ENCODE results near the gene OR52K2.

DNA sequence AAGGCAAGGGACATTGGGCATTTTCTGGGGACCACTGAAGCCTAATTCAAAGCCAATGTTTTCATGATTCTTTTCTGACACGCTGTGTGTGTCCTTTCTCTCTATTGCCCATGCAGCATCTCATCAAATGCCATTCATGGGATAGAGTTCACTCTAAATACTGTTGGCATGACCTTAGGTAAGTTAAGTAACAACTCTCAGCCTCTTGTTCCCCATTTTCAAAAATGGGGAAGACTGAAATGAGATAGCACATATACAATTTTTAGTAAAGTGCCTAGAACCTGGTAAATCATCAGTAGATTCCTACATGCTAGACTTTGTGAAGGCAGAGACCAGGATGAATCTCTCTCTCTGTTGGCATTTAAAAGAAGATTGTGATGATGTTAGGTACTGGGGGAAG lies 12.7 kb upstream of the OR52K2 start:
- no peak for TF ChIP-seq POLR2AphosphoS5 (IDR thresholded peaks at IDR 0.05)
- TF ChIP-seq, protein P1, sequence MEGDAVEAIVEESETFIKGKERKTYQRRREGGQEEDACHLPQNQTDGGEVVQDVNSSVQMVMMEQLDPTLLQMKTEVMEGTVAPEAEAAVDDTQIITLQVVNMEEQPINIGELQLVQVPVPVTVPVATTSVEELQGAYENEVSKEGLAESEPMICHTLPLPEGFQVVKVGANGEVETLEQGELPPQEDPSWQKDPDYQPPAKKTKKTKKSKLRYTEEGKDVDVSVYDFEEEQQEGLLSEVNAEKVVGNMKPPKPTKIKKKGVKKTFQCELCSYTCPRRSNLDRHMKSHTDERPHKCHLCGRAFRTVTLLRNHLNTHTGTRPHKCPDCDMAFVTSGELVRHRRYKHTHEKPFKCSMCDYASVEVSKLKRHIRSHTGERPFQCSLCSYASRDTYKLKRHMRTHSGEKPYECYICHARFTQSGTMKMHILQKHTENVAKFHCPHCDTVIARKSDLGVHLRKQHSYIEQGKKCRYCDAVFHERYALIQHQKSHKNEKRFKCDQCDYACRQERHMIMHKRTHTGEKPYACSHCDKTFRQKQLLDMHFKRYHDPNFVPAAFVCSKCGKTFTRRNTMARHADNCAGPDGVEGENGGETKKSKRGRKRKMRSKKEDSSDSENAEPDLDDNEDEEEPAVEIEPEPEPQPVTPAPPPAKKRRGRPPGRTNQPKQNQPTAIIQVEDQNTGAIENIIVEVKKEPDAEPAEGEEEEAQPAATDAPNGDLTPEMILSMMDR (IDR thresholded peaks at IDR 0.05) = no peak
